SU-DHL-6 (cell line): Measurements from ENCODE around the gene CAPN12.

Experiments
- EZH2phosphoT487 ChIP-seq: fragments of 200-600 bp; sonication (generic), shearing (Covaris generic); conservative IDR thresholded peaks from 2 replicates; pipeline ENCODE4 v1.6.1; 2018; ENCODE audit warnings: mild to moderate bottlenecking, antibody characterized with exemption, low read length, moderate library complexity, mixed read lengths
- TF ChIP-seq, protein P1 (sequence below): fragments of 200-600 bp; sonication (generic); IDR thresholded peaks from one replicate; pipeline ENCODE4 v1.5.1; 2017; ENCODE audit warnings: antibody characterized with exemption, mild to moderate bottlenecking, low read length, moderate library complexity; ENCODE audit not compliant: insufficient read depth, poor library complexity, severe bottlenecking

- TF ChIP-seq, protein P1, sequence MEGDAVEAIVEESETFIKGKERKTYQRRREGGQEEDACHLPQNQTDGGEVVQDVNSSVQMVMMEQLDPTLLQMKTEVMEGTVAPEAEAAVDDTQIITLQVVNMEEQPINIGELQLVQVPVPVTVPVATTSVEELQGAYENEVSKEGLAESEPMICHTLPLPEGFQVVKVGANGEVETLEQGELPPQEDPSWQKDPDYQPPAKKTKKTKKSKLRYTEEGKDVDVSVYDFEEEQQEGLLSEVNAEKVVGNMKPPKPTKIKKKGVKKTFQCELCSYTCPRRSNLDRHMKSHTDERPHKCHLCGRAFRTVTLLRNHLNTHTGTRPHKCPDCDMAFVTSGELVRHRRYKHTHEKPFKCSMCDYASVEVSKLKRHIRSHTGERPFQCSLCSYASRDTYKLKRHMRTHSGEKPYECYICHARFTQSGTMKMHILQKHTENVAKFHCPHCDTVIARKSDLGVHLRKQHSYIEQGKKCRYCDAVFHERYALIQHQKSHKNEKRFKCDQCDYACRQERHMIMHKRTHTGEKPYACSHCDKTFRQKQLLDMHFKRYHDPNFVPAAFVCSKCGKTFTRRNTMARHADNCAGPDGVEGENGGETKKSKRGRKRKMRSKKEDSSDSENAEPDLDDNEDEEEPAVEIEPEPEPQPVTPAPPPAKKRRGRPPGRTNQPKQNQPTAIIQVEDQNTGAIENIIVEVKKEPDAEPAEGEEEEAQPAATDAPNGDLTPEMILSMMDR = no peak
- TF ChIP-seq EZH2phosphoT487 = no peak
These were observed 32.5 kb downstream of the CAPN12 start for GRCh38 chr19:38711726-38712153.
